HG03060 (cell line): ENCODE results near the gene SLC18B1.
A peak's percentile ranks its signal among the peaks of the same experiment; 100 is the strongest.

Experiments
- ATAC-seq: cut with Tn5 transposase; IDR thresholded peaks from one replicate; pipeline ENCODE4 v1.9.1; 2021; ENCODE audit warnings: low read depth, moderate number of reproducible peaks; ENCODE audit not compliant: unreplicated experiment

Gene SLC18B1

GRCh38 chr6:132748446-132748845 lies 50.0 kb downstream of the SLC18B1 start:
- ATAC-seq: no peak

- ATAC-seq: no peak
Observed at GRCh38 chr6:132746048-132746447, 52.4 kb downstream of the SLC18B1 start.

GRCh38 chr6:132742495-132742894 lies 55.9 kb downstream of the SLC18B1 start:
- no peak for ATAC-seq

- no peak for ATAC-seq
Observed at GRCh38 chr6:132741281-132741680, 57.2 kb downstream of the SLC18B1 start.

GRCh38 chr6:132736239-132736638 lies 62.2 kb downstream of the SLC18B1 start:
- ATAC-seq: no peak

- ATAC-seq: no peak
Observed at GRCh38 chr6:132734694-132735236, 63.7 kb downstream of the SLC18B1 start.

GRCh38 chr6:132733814-132734213 lies 64.6 kb downstream of the SLC18B1 start:
- ATAC-seq: no peak

- no peak for ATAC-seq
Observed at GRCh38 chr6:132733283-132733682, 65.2 kb downstream of the SLC18B1 start.

GRCh38 chr6:132731086-132731485 lies 67.4 kb downstream of the SLC18B1 start:
- ATAC-seq: no peak

- ATAC-seq: no peak
Observed at GRCh38 chr6:132730560-132730959, 67.9 kb downstream of the SLC18B1 start.

- no peak for ATAC-seq
Observed at GRCh38 chr6:132728616-132729015, 69.8 kb downstream of the SLC18B1 start.

- ATAC-seq: no peak
Observed at GRCh38 chr6:132726608-132726975, 71.8 kb downstream of the SLC18B1 start.

GRCh38 chr6:132725947-132726607 lies 72.4 kb downstream of the SLC18B1 start:
- peak; percentile 49 for ATAC-seq

GRCh38 chr6:132725471-132725870 lies 73.0 kb downstream of the SLC18B1 start:
- ATAC-seq: no peak

- no peak for ATAC-seq
Observed at GRCh38 chr6:132719736-132720448, 78.5 kb downstream of the SLC18B1 start.
